HG03442 (cell line): ENCODE measurements around the gene CTXN1.
"Not testable (repeated sequence)": the region's sequence is repeated elsewhere in the genome, so short reads cannot be mapped to it uniquely, and the experiment has no call there.

Source experiments
- ATAC-seq: cut with Tn5 transposase; IDR thresholded peaks from one replicate; pipeline ENCODE4 v1.9.1; 2021; ENCODE audit warnings: mild to moderate bottlenecking, moderate library complexity; ENCODE audit not compliant: unreplicated experiment

The CTXN1 gene

GRCh38 chr19:7926021-7926726 is at the start of gene CTXN1:
Gene CTXN1, minus strand, starts transcription at chr19:7926135. Its CDS starts 597 bp downstream, at chr19:7925538.
- ATAC-seq = no peak

GRCh38 chr19:7975037-7975436 is 49.1 kb upstream of the CTXN1 start:
- no peak for ATAC-seq

GRCh38 chr19:7973883-7974282 is 47.9 kb upstream of the CTXN1 start:
- ATAC-seq = no peak

GRCh38 chr19:7971553-7972520 is 45.9 kb upstream of the CTXN1 start:
- ATAC-seq = no peak

- ATAC-seq = no peak
These were observed 44.9 kb upstream of the CTXN1 start for GRCh38 chr19:7970716-7971448.

- ATAC-seq = no peak
These were observed 43.6 kb upstream of the CTXN1 start for GRCh38 chr19:7969555-7969939.

- ATAC-seq = no peak
These were observed 43.0 kb upstream of the CTXN1 start for GRCh38 chr19:7968796-7969554.

GRCh38 chr19:7968008-7968795 is 42.3 kb upstream of the CTXN1 start:
- ATAC-seq = no peak

- no peak for ATAC-seq
These were observed 40.2 kb upstream of the CTXN1 start for GRCh38 chr19:7965921-7966665.

- no peak for ATAC-seq
These were observed 39.4 kb upstream of the CTXN1 start for GRCh38 chr19:7965259-7965841.

GRCh38 chr19:7963566-7963965 is 37.6 kb upstream of the CTXN1 start:
- ATAC-seq = no peak

GRCh38 chr19:7962644-7963268 is 36.8 kb upstream of the CTXN1 start:
- no peak for ATAC-seq

GRCh38 chr19:7961920-7962626 is 36.1 kb upstream of the CTXN1 start:
- ATAC-seq = no peak

GRCh38 chr19:7961082-7961481 is 35.1 kb upstream of the CTXN1 start:
- ATAC-seq = not testable (repeated sequence)

- no peak for ATAC-seq
These were observed 33.3 kb upstream of the CTXN1 start for GRCh38 chr19:7959211-7959610.

- no peak for ATAC-seq
These were observed 29.8 kb upstream of the CTXN1 start for GRCh38 chr19:7955696-7956095.

GRCh38 chr19:7953576-7953975 is 27.6 kb upstream of the CTXN1 start:
- ATAC-seq = no peak

- ATAC-seq = no peak
These were observed 27.1 kb upstream of the CTXN1 start for GRCh38 chr19:7953060-7953459.
